IMR-90 (cell line): ENCODE measurements around the gene SLC25A34. TPM values are rescaled to one million over a fixed set of nuclear protein-coding genes. Genes with fewer than 3 reads are reported as not detected.

Experiments
- ATAC-seq: fragments of 200-7000 bp; cut with Tn5 transposase; 2 replicates; pipeline ENCODE4 v1.9.1; 2020; ENCODE audit warnings: low read depth, mild to moderate bottlenecking, moderate library complexity
- BruUV-seq: library from RNA; stranded (reverse); fragments of 400-500 nt; replicated peaks from 2 replicates; lab custom pipeline; 2021; lab: Mats Ljungman, UMichigan
- CTCF ChIA-PET: fragments of 300-600 bp; formaldehyde crosslinking; extraction: SDS; loops from one replicate; lab custom pipeline; 2021; ENCODE audit warnings: antibody characterized with exemption; lab: Yijun Ruan, JAX
- POLR2A ChIA-PET: fragments of 300-600 bp; sonication (Branson Sonifier 250); formaldehyde crosslinking; loops from one replicate; lab custom pipeline; 2022; ENCODE audit warnings: antibody characterized with exemption; ENCODE audit not compliant: unreplicated experiment; lab: Charles Lee
- DNase-seq: peaks from one replicate; pipeline ENCODE4 v3.0.0; 2013
- H2AFZ ChIP-seq: replicated peaks from 2 replicates; pipeline ENCODE3; 2013; ENCODE audit warnings: low read length, mild to moderate bottlenecking; ENCODE audit not compliant: poor library complexity
- H2AK5ac ChIP-seq: 2 replicates; pipeline ENCODE4 v1.6.1; 2013; ENCODE audit warnings: low read depth, low read length, inconsistent platforms
- H2AK9ac ChIP-seq: replicated peaks from 2 replicates; pipeline ENCODE3; 2013; ENCODE audit warnings: mild to moderate bottlenecking, low read depth, low read length, moderate library complexity; ENCODE audit not compliant: poor library complexity
- H2BK120ac ChIP-seq: 2 replicates; pipeline ENCODE4 v1.6.1; 2013; ENCODE audit warnings: low read depth, low read length, inconsistent platforms
- H2BK15ac ChIP-seq: 3 replicates; pipeline ENCODE4 v1.6.1; 2013; ENCODE audit warnings: low read depth, low read length, inconsistent platforms
- H2BK20ac ChIP-seq: 2 replicates; pipeline ENCODE4 v1.6.1; 2013; ENCODE audit warnings: low read depth, mild to moderate bottlenecking, inconsistent platforms, low read length, moderate library complexity
- H2BK5ac ChIP-seq: 2 replicates; pipeline ENCODE4 v1.6.1; 2013; ENCODE audit warnings: mild to moderate bottlenecking, low read depth, low read length, inconsistent platforms; ENCODE audit not compliant: poor library complexity, severe bottlenecking
- H3K14ac ChIP-seq: replicated peaks from 2 replicates; pipeline ENCODE4 v1.6.1; 2013; ENCODE audit warnings: low read depth, low read length, inconsistent platforms
- H3K18ac ChIP-seq: 2 replicates; pipeline ENCODE4 v1.6.1; 2013; ENCODE audit warnings: low read depth, low read length, control low read depth
- H3K23ac ChIP-seq: 2 replicates; pipeline ENCODE4 v1.6.1; 2013; ENCODE audit warnings: low read depth, low read length, inconsistent platforms
- H3K27ac ChIP-seq: 2 replicates; pipeline ENCODE4 v1.5.1; 2013; ENCODE audit warnings: mild to moderate bottlenecking, control low read depth, low read length; ENCODE audit not compliant: insufficient read depth
- H3K27me3 ChIP-seq: 2 replicates; pipeline ENCODE4 v1.6.1; 2013; ENCODE audit warnings: low read length; ENCODE audit not compliant: control insufficient read depth, insufficient read depth
- H3K36me3 ChIP-seq: 2 replicates; pipeline ENCODE4 v1.6.1; 2013; ENCODE audit warnings: low read length, mixed read lengths; ENCODE audit not compliant: control insufficient read depth, insufficient read depth
- H3K4ac ChIP-seq: 2 replicates; pipeline ENCODE4 v1.6.1; 2013; ENCODE audit warnings: low read depth, low read length, inconsistent platforms
- H3K4me1 ChIP-seq: 2 replicates; pipeline ENCODE4 v1.6.1; 2013; ENCODE audit warnings: low read length, mixed read lengths; ENCODE audit not compliant: control insufficient read depth, insufficient read depth
- H3K4me2 ChIP-seq: 2 replicates; pipeline ENCODE4 v1.6.1; 2013; ENCODE audit warnings: low read depth, mild to moderate bottlenecking, control low read depth, low read length, moderate library complexity
- H3K4me3 ChIP-seq: 2 replicates; pipeline ENCODE4 v1.5.1; 2013; ENCODE audit warnings: low read depth, mild to moderate bottlenecking, control low read depth, low read length, moderate library complexity; ENCODE audit not compliant: insufficient read depth
- H3K56ac ChIP-seq: 2 replicates; pipeline ENCODE4 v1.6.1; 2013; ENCODE audit warnings: low read length, inconsistent platforms; ENCODE audit not compliant: insufficient read depth; ENCODE audit errors: extremely low read depth
- H3K79me1 ChIP-seq, 2 experiments: 2 replicates each; pipeline ENCODE4 v1.6.1; 2013; ENCODE audit warnings: low read length in 2 of 2, inconsistent platforms in 1 of 2, low read depth in 1 of 2
- H3K9ac ChIP-seq: 2 replicates; pipeline ENCODE4 v1.6.1; 2013; ENCODE audit warnings: low read depth, low read length, control low read depth
- H3K9me1 ChIP-seq: 2 replicates; pipeline ENCODE4 v1.6.1; 2013; ENCODE audit warnings: low read length, inconsistent platforms; ENCODE audit not compliant: insufficient read depth
- H3K9me3 ChIP-seq: 2 replicates; pipeline ENCODE4 v1.6.1; 2013; ENCODE audit warnings: low read length; ENCODE audit not compliant: control insufficient read depth, insufficient read depth
- H4K20me1 ChIP-seq: 2 replicates; pipeline ENCODE4 v1.6.1; 2013; ENCODE audit warnings: low read length, inconsistent platforms; ENCODE audit not compliant: insufficient read depth
- H4K5ac ChIP-seq: 2 replicates; pipeline ENCODE4 v1.6.1; 2013; ENCODE audit warnings: mild to moderate bottlenecking, low read depth, low read length, control low read depth
- H4K8ac ChIP-seq, 2 experiments: 2 replicates each; pipeline ENCODE4 v1.6.1; 2013; ENCODE audit warnings: low read depth in 2 of 2, low read length in 2 of 2, control low read depth in 1 of 2, inconsistent platforms in 1 of 2
- H4K91ac ChIP-seq: 2 replicates; pipeline ENCODE4 v1.6.1; 2013; ENCODE audit warnings: low read depth, low read length, inconsistent platforms; ENCODE audit not compliant: insufficient read depth
- BHLHE40 ChIP-seq: fragments of 150-350 bp; IDR thresholded peaks from 2 replicates; pipeline ENCODE4 v1.6.1; 2016; ENCODE audit warnings: mild to moderate bottlenecking, low read depth, low read length
- CEBPB ChIP-seq: IDR thresholded peaks from 2 replicates; pipeline ENCODE4 v1.6.1; 2012; ENCODE audit warnings: low read depth, low read length, improper control_type of control experiment
- CHD1 ChIP-seq: IDR thresholded peaks from 2 replicates; pipeline ENCODE4 v1.6.1; 2012; ENCODE audit warnings: low read depth, low read length, improper control_type of control experiment
- FOS ChIP-seq: fragments of 150-350 bp; IDR thresholded peaks from 2 replicates; pipeline ENCODE4 v1.6.1; 2016; ENCODE audit warnings: low read depth, low read length
- MAFK ChIP-seq: IDR thresholded peaks from 2 replicates; pipeline ENCODE4 v1.6.1; 2012; ENCODE audit warnings: low read depth, low read length, improper control_type of control experiment
- MAZ ChIP-seq: IDR thresholded peaks from 2 replicates; pipeline ENCODE4 v1.6.1; 2012; ENCODE audit warnings: low read depth, mild to moderate bottlenecking, low read length, improper control_type of control experiment, moderate library complexity, borderline replicate concordance
- MXI1 ChIP-seq: IDR thresholded peaks from 2 replicates; pipeline ENCODE4 v1.6.1; 2012; ENCODE audit warnings: low read depth, mild to moderate bottlenecking, low read length, moderate library complexity, borderline replicate concordance
- NFE2L2 ChIP-seq: fragments of 150-350 bp; IDR thresholded peaks from 2 replicates; pipeline ENCODE4 v1.6.1; 2016; ENCODE audit warnings: low read depth, mild to moderate bottlenecking, low read length
- POLR2A ChIP-seq: IDR thresholded peaks from 2 replicates; pipeline ENCODE4 v1.6.1; 2012; ENCODE audit warnings: mild to moderate bottlenecking, low read depth, low read length
- RAD21 ChIP-seq: IDR thresholded peaks from 2 replicates; pipeline ENCODE4 v1.6.1; 2012; ENCODE audit warnings: low read length, improper control_type of control experiment
- RCOR1 ChIP-seq: IDR thresholded peaks from 2 replicates; pipeline ENCODE4 v1.6.1; 2012; ENCODE audit warnings: mild to moderate bottlenecking, low read length, improper control_type of control experiment; ENCODE audit not compliant: insufficient replicate concordance
- RFX5 ChIP-seq: IDR thresholded peaks from 2 replicates; pipeline ENCODE4 v1.8.0; 2012; ENCODE audit warnings: low read depth, mild to moderate bottlenecking, low read length, moderate library complexity
- SMC3 ChIP-seq: fragments of 150-350 bp; IDR thresholded peaks from 2 replicates; pipeline ENCODE4 v1.6.1; 2016; ENCODE audit warnings: low read depth, mild to moderate bottlenecking, antibody characterized with exemption, low read length, moderate library complexity
- WGBS, 2 experiments: methylation state at CpG; one replicate each; pipeline versions ENCODE4 v1.1.5 to v1.1.7; 2013; ENCODE audit warnings: missing lambda C conversion rate in 2 of 2; ENCODE audit not compliant: insufficient read length in 1 of 2; ENCODE audit errors: extremely low coverage in 2 of 2; 5-methylcytosine and 5-hydroxymethylcytosine counted together
- dilution Hi-C: fragments of 300-500 bp; cut with HindIII; formaldehyde crosslinking; loops from one replicate; pipeline ENCODE4 v1.14.3; 2018; ENCODE audit warnings: low sequenced_read_pairs; ENCODE audit not compliant: unreplicated experiment
- in situ Hi-C: fragments of 300-500 bp; cut with MboI; formaldehyde crosslinking; loops from 3 replicates; pipeline ENCODE4 v1.14.3; 2019; ENCODE audit warnings: low sequenced_read_pairs, inconsistent platforms, mixed read lengths
- intact Hi-C: fragments of 100-400 bp; cut with micrococcal nuclease; formaldehyde crosslinking; loops from 2 replicates; pipeline ENCODE4 v1.10.0; 2022
- polyA plus RNA-seq, 3 experiments: library from polyadenylated mRNA; depleted of rRNA; stranded (reverse); fragments of >200 nt; gene quantifications; 2 replicates each; pipeline ENCODE4 v1.2.3, GENCODE V29; 2012; ENCODE audit warnings: low replicate concordance in 1 of 3
- total RNA-seq: library from RNA; depleted of rRNA; stranded (reverse); fragments of >200 nt; gene quantifications from 2 replicates; pipeline ENCODE4 v1.2.3, GENCODE V29; 2012
- TF ChIP-seq, protein P1 (sequence below): conservative IDR thresholded peaks from 2 replicates; pipeline ENCODE4 v1.5.1; 2012; ENCODE audit warnings: mild to moderate bottlenecking, low read depth, low read length, improper control_type of control experiment
- TF ChIP-seq, protein P2 (sequence below): fragments of 150-350 bp; IDR thresholded peaks from 2 replicates; pipeline ENCODE4 v1.6.1; 2016; ENCODE audit warnings: low read depth, mild to moderate bottlenecking, low read length, moderate library complexity, borderline replicate concordance
- TF ChIP-seq, protein P3 (sequence below): fragments of 150-350 bp; IDR thresholded peaks from 2 replicates; pipeline ENCODE4 v1.6.1; 2017; ENCODE audit warnings: mild to moderate bottlenecking, antibody characterized with exemption, low read length, low read depth

SLC25A34 gene
- total and polyA plus RNA-seq, 2 of the 4 experiments (the other 2 are of a cell fraction) = under 0.01 to 0.72 TPM

DNA sequence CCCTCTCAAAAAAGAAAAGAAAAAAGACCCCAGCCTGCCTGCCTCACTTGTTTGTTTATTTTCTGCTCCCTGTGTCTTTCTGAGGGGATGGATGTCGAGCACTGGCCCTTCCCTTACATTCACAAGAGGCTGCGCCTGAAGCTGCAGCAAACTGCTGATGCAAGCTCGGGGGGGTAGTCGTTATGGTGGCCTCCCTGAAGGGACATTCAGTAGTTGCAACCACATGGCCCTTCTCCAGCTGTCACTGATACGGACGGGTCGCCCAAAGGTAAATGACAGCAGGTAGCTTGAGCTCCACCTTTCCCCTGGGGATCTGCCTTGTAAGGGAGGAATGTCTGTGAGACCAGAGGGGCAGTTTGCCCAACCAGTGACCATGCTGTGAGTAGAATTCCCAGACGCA lies 34.3 kb upstream of the SLC25A34 start:
- Histone ChIP-seq H3K9ac (no peak overlapping the region), H2AK9ac (no peak overlapping the region), H3K36me3 (peaks cover 2% of the 10 kb centered on the region; the same call in 1 of the 2 replicates), H3K4me1 (peaks cover 15% of the 10 kb centered on the region; the same call in 1 of the 2 replicates), H3K27ac (no peak overlapping the region), H4K8ac (no peak overlapping the region), H3K79me1 (peaks cover 46 to 72% of the 10 kb centered on the region in 2 experiments), H2AFZ (peak overlapping the region; percentile 23), H3K4ac (no peak overlapping the region), H4K91ac (no peak overlapping the region), H2BK15ac (no peak overlapping the region), H3K56ac (no peak overlapping the region), H2AK5ac (no peak overlapping the region), H4K20me1 (peaks cover 28% of the 10 kb centered on the region), H3K18ac (no peak overlapping the region), H3K9me1 (peaks cover 12% of the 10 kb centered on the region), H2BK120ac (no peak overlapping the region), H3K4me3 (no peak overlapping the region), H3K14ac (no peak overlapping the region), H2BK5ac (no peak overlapping the region), H3K23ac (no peak overlapping the region), H4K5ac (no peak overlapping the region), H3K9me3 (no peaks in the 10 kb centered on the region), H3K4me2 (no peak overlapping the region), H2BK20ac (no peak overlapping the region), H3K27me3 (no peaks in the 10 kb centered on the region)
- DNase-seq = no peak
- TF ChIP-seq NFE2L2 (no peak), SMC3 (no peak), RCOR1 (no peak), CEBPB (no peak), CHD1 (no peak), FOS (no peak), MAFK (no peak), MAZ (no peak), RAD21 (no peak), POLR2A (no peak), RFX5 (no peak), MXI1 (no peak), BHLHE40 (no peak)
- TF ChIP-seq, protein P1, sequence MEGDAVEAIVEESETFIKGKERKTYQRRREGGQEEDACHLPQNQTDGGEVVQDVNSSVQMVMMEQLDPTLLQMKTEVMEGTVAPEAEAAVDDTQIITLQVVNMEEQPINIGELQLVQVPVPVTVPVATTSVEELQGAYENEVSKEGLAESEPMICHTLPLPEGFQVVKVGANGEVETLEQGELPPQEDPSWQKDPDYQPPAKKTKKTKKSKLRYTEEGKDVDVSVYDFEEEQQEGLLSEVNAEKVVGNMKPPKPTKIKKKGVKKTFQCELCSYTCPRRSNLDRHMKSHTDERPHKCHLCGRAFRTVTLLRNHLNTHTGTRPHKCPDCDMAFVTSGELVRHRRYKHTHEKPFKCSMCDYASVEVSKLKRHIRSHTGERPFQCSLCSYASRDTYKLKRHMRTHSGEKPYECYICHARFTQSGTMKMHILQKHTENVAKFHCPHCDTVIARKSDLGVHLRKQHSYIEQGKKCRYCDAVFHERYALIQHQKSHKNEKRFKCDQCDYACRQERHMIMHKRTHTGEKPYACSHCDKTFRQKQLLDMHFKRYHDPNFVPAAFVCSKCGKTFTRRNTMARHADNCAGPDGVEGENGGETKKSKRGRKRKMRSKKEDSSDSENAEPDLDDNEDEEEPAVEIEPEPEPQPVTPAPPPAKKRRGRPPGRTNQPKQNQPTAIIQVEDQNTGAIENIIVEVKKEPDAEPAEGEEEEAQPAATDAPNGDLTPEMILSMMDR = no peak
- TF ChIP-seq, protein P2, sequence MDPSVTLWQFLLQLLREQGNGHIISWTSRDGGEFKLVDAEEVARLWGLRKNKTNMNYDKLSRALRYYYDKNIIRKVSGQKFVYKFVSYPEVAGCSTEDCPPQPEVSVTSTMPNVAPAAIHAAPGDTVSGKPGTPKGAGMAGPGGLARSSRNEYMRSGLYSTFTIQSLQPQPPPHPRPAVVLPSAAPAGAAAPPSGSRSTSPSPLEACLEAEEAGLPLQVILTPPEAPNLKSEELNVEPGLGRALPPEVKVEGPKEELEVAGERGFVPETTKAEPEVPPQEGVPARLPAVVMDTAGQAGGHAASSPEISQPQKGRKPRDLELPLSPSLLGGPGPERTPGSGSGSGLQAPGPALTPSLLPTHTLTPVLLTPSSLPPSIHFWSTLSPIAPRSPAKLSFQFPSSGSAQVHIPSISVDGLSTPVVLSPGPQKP = no peak
- TF ChIP-seq, protein P3, sequence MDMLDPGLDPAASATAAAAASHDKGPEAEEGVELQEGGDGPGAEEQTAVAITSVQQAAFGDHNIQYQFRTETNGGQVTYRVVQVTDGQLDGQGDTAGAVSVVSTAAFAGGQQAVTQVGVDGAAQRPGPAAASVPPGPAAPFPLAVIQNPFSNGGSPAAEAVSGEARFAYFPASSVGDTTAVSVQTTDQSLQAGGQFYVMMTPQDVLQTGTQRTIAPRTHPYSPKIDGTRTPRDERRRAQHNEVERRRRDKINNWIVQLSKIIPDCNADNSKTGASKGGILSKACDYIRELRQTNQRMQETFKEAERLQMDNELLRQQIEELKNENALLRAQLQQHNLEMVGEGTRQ = no peak
- BruUV-seq = no TSS peak
- ATAC-seq = no peak
- dilution Hi-C loops (no loop called here), in situ Hi-C loops (no loop called here), intact Hi-C loops (loop anchor here (5.0 kb wide), 2 partner anchors 84 to 104 kb away; partner anchors contain the start of gene DDI2)
- CTCF ChIA-PET = no interaction called here
- WGBS, 2 experiments = 80% methylated on average over 2 of the region's 8 CpGs; no CpG with 5 or more reads in 1 of the 2 experiments
- POLR2A ChIA-PET = no interaction called here
